Measurements from ENCODE around the gene MAD2L1BP.
"Not testable (repeated sequence)": the region's sequence is repeated elsewhere in the genome, so short reads cannot be mapped to it uniquely, and the experiment has no call there.

Gene MAD2L1BP

DNA sequence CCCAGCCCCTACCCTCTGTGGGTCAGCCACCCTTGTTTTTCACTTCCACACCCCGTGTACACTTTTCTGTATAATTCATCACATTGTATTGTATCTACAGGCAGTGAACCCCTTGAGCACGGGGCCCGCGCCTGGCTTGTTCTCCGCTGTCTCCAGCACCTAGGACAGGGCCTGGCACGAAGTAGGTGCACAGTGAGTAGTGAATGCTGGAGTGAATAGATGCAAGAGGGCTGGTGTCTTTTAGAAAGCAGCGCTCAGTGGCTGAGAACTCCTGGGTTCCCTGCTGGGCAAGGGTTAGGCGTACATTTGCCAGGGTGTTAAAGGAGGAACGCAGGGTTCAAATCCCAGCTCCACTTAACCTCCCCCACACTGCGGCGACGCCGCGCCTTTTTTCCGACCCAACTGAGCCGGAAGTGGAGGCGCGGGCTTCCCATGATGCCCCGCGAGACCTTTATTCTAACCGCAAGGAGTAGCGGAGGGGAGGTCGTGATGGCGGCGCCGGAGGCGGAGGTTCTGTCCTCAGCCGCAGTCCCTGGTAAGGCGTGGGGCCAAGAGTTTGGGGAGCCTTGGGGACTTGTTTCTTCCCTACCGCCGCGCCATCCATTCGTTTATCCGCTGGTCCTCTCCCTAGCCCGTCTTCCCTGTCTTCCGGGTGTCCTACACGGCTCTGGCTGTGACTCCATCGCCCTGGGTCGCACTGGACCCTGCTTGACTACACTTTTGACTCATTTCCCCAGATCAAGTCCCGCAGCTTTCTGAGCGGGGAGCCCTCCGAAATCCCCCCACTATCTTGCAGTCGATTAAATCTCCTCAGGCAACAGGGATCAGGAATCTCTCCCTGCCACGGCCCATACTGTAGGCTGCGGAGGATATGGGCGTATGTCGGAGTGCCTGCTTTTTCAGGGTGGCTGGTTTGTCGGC lies at the start of gene MAD2L1BP:
Gene MAD2L1BP (plus strand): TSS at position 454 of the 921 bp plus-strand sequence. CDS start 36 bp downstream, at position 490.
- no peaks in the 10 kb centered on the region for H3K27me3 ChIP-seq (ENCODE audit: insufficient read depth, low read length)
- H3K27ac ChIP-seq (ENCODE audit: low read depth, low read length) = no peak within 1 kb of the TSS
- peak within 1 kb of the TSS; percentile 94 for H3K4me3 ChIP-seq (ENCODE audit: low read depth, low read length)
- peaks cover 10% of the 10 kb centered on the region; the same call in 1 of the 2 replicates for H3K36me3 ChIP-seq (ENCODE audit: insufficient read depth, low read length)
- H2AFZ ChIP-seq (ENCODE audit: low read length, unreplicated experiment) = peak within 1 kb of the TSS; percentile 77
- peaks cover 33% of the 10 kb centered on the region for H3K79me2 ChIP-seq (ENCODE audit: control insufficient read depth, insufficient read depth, low read length, unreplicated experiment)
- H3K4me1 ChIP-seq (ENCODE audit: control insufficient read depth, insufficient read depth, low read length, unreplicated experiment) = peaks cover 18% of the 10 kb centered on the region

DNA sequence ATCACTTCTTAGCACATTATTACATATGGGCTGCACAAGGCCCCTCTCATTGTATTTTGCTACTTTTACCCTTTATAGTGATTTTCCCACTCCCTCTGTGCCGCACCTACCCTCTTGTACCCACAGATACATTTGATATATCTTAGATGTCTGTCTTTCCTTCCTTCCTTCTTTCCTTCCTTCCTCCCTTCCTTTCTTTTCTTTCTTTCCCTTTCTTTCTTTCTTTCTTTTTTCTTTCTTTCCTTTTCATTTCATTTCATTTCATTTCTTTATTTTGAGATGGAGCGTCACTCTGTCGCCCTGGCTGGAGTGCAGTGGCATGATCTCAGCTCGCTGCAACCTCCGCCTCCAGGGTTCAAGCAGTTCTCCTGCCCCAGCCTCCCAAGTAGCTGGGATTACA lies 47.4 kb upstream of the MAD2L1BP start:
- H3K79me2 ChIP-seq (ENCODE audit: control insufficient read depth, insufficient read depth, low read length, unreplicated experiment) = peaks cover 9% of the 10 kb centered on the region
- H3K36me3 ChIP-seq (ENCODE audit: insufficient read depth, low read length) = peaks cover 44% of the 10 kb centered on the region
- peaks cover 22% of the 10 kb centered on the region for H3K4me1 ChIP-seq (ENCODE audit: control insufficient read depth, insufficient read depth, low read length, unreplicated experiment)
- H3K27ac ChIP-seq (ENCODE audit: low read depth, low read length) = no peak overlapping the region
- no peaks in the 10 kb centered on the region for H3K27me3 ChIP-seq (ENCODE audit: insufficient read depth, low read length)
- H3K4me3 ChIP-seq (ENCODE audit: low read depth, low read length) = no peak overlapping the region
- no peak overlapping the region for H2AFZ ChIP-seq (ENCODE audit: low read length, unreplicated experiment)

DNA sequence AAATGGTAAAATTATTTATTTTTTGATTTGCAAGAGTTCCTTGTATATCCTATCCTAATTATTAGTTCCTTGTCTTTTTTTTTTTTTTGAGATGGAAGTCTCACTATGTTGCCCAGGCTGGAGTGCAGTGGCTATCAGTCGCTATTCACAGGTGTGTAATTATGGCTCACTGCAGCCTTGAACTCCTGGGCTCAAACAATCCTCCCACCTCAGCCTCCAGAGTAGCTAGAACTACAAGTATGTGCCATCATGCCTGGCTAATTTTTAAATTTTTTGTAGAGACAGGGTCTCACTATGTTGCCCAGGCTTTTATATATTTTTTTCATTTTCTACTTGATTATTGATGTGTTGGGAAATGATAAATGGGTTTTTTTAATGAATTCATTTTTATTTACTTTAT lies 46.1 kb upstream of the MAD2L1BP start:
- H3K36me3 ChIP-seq (ENCODE audit: insufficient read depth, low read length) = peaks cover 30% of the 10 kb centered on the region
- H3K27me3 ChIP-seq (ENCODE audit: insufficient read depth, low read length); H3K4me3 ChIP-seq (ENCODE audit: low read depth, low read length); H3K4me1 ChIP-seq (ENCODE audit: control insufficient read depth, insufficient read depth, low read length, unreplicated experiment); H3K79me2 ChIP-seq (ENCODE audit: control insufficient read depth, insufficient read depth, low read length, unreplicated experiment); H2AFZ ChIP-seq (ENCODE audit: low read length, unreplicated experiment); H3K27ac ChIP-seq (ENCODE audit: low read depth, low read length): not testable (repeated sequence)

- H3K4me3 ChIP-seq (ENCODE audit: low read depth, low read length) = no peak overlapping the region
- H3K27ac ChIP-seq (ENCODE audit: low read depth, low read length) = no peak overlapping the region
- peaks cover 5% of the 10 kb centered on the region for H3K79me2 ChIP-seq (ENCODE audit: control insufficient read depth, insufficient read depth, low read length, unreplicated experiment)
- H2AFZ ChIP-seq (ENCODE audit: low read length, unreplicated experiment) = no peak overlapping the region
- no peaks in the 10 kb centered on the region for H3K4me1 ChIP-seq (ENCODE audit: control insufficient read depth, insufficient read depth, low read length, unreplicated experiment)
- peaks cover 16% of the 10 kb centered on the region for H3K36me3 ChIP-seq (ENCODE audit: insufficient read depth, low read length)
- H3K27me3 ChIP-seq (ENCODE audit: insufficient read depth, low read length) = no peaks in the 10 kb centered on the region
These were observed 41.7 kb upstream of the MAD2L1BP start for GRCh38 chr6:43593938-43594337.

DNA sequence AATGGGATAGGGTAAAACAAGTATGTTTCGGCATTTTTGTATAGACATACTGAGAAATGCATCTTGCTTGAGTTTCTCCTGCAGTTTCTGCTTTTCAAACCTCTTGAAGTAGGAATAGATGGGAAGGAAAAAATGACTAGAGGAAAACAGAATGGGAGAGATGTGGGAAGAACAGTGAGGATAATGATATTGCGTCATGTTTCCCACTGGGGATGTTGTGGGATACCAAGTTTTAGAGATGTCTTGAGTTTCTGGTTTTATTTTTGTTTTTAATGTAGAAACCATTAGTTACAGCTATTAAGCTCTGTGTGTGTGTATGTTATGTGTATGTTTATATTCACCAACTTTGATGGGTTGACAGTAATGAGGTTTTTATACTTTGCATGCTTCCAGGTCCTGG lies 35.0 kb upstream of the MAD2L1BP start:
- H3K27ac ChIP-seq (ENCODE audit: low read depth, low read length) = no peak overlapping the region
- peaks cover 16% of the 10 kb centered on the region for H3K4me1 ChIP-seq (ENCODE audit: control insufficient read depth, insufficient read depth, low read length, unreplicated experiment)
- H3K36me3 ChIP-seq (ENCODE audit: insufficient read depth, low read length) = peaks cover 16% of the 10 kb centered on the region; the same call in 1 of the 2 replicates
- H3K4me3 ChIP-seq (ENCODE audit: low read depth, low read length) = no peak overlapping the region
- no peaks in the 10 kb centered on the region for H3K79me2 ChIP-seq (ENCODE audit: control insufficient read depth, insufficient read depth, low read length, unreplicated experiment)
- H2AFZ ChIP-seq (ENCODE audit: low read length, unreplicated experiment) = no peak overlapping the region
- H3K27me3 ChIP-seq (ENCODE audit: insufficient read depth, low read length) = no peaks in the 10 kb centered on the region

GRCh38 chr6:43604174-43604573 lies 31.5 kb upstream of the MAD2L1BP start:
- Histone ChIP-seq H3K79me2 (ENCODE audit: control insufficient read depth, insufficient read depth, low read length, unreplicated experiment) (peaks cover 2% of the 10 kb centered on the region), H3K4me1 (ENCODE audit: control insufficient read depth, insufficient read depth, low read length, unreplicated experiment) (peaks cover 16% of the 10 kb centered on the region), H3K27ac (ENCODE audit: low read depth, low read length) (peak overlapping the region; percentile 47), H3K27me3 (ENCODE audit: insufficient read depth, low read length) (no peaks in the 10 kb centered on the region), H2AFZ (ENCODE audit: low read length, unreplicated experiment) (no peak overlapping the region), H3K4me3 (ENCODE audit: low read depth, low read length) (no peak overlapping the region), H3K36me3 (ENCODE audit: insufficient read depth, low read length) (peaks cover 14% of the 10 kb centered on the region)

GRCh38 chr6:43606019-43606418 lies 29.6 kb upstream of the MAD2L1BP start:
- H3K27ac ChIP-seq (ENCODE audit: low read depth, low read length) = no peak overlapping the region
- no peak overlapping the region for H3K4me3 ChIP-seq (ENCODE audit: low read depth, low read length)
- H3K79me2 ChIP-seq (ENCODE audit: control insufficient read depth, insufficient read depth, low read length, unreplicated experiment) = peaks cover 2% of the 10 kb centered on the region
- no peak overlapping the region for H2AFZ ChIP-seq (ENCODE audit: low read length, unreplicated experiment)
- peaks cover 23% of the 10 kb centered on the region for H3K36me3 ChIP-seq (ENCODE audit: insufficient read depth, low read length)
- H3K27me3 ChIP-seq (ENCODE audit: insufficient read depth, low read length) = no peaks in the 10 kb centered on the region
- peaks cover 16% of the 10 kb centered on the region for H3K4me1 ChIP-seq (ENCODE audit: control insufficient read depth, insufficient read depth, low read length, unreplicated experiment)

- no peak overlapping the region for H3K4me3 ChIP-seq (ENCODE audit: low read depth, low read length)
- H3K36me3 ChIP-seq (ENCODE audit: insufficient read depth, low read length) = peaks cover 26% of the 10 kb centered on the region
These were observed 27.3 kb upstream of the MAD2L1BP start for GRCh38 chr6:43608310-43608763.

GRCh38 chr6:43608807-43609206 lies 26.8 kb upstream of the MAD2L1BP start:
- peaks cover 20% of the 10 kb centered on the region for H3K4me1 ChIP-seq (ENCODE audit: control insufficient read depth, insufficient read depth, low read length, unreplicated experiment)
- H3K4me3 ChIP-seq (ENCODE audit: low read depth, low read length) = no peak overlapping the region
- peaks cover 2% of the 10 kb centered on the region for H3K79me2 ChIP-seq (ENCODE audit: control insufficient read depth, insufficient read depth, low read length, unreplicated experiment)
- no peak overlapping the region for H3K27ac ChIP-seq (ENCODE audit: low read depth, low read length)
- no peak overlapping the region for H2AFZ ChIP-seq (ENCODE audit: low read length, unreplicated experiment)
- H3K27me3 ChIP-seq (ENCODE audit: insufficient read depth, low read length) = no peaks in the 10 kb centered on the region
- H3K36me3 ChIP-seq (ENCODE audit: insufficient read depth, low read length) = peaks cover 31% of the 10 kb centered on the region

More at GRCh38 chr6:43608310-43608763, 27.3 kb upstream of the MAD2L1BP start:
- Histone ChIP-seq H3K27me3 (ENCODE audit: insufficient read depth, low read length) (no peaks in the 10 kb centered on the region), H3K79me2 (ENCODE audit: control insufficient read depth, insufficient read depth, low read length, unreplicated experiment) (peaks cover 2% of the 10 kb centered on the region), H3K4me1 (ENCODE audit: control insufficient read depth, insufficient read depth, low read length, unreplicated experiment) (peaks cover 22% of the 10 kb centered on the region), H2AFZ (ENCODE audit: low read length, unreplicated experiment) (no peak overlapping the region), H3K27ac (ENCODE audit: low read depth, low read length) (no peak overlapping the region)

GRCh38 chr6:43609402-43609801 lies 26.2 kb upstream of the MAD2L1BP start:
- no peak overlapping the region for H3K27ac ChIP-seq (ENCODE audit: low read depth, low read length)
- H3K4me3 ChIP-seq (ENCODE audit: low read depth, low read length) = no peak overlapping the region
- peaks cover 36% of the 10 kb centered on the region for H3K36me3 ChIP-seq (ENCODE audit: insufficient read depth, low read length)
- H3K79me2 ChIP-seq (ENCODE audit: control insufficient read depth, insufficient read depth, low read length, unreplicated experiment) = peaks cover 2% of the 10 kb centered on the region
- no peaks in the 10 kb centered on the region for H3K27me3 ChIP-seq (ENCODE audit: insufficient read depth, low read length)
- H3K4me1 ChIP-seq (ENCODE audit: control insufficient read depth, insufficient read depth, low read length, unreplicated experiment) = peaks cover 14% of the 10 kb centered on the region
- no peak overlapping the region for H2AFZ ChIP-seq (ENCODE audit: low read length, unreplicated experiment)

DNA sequence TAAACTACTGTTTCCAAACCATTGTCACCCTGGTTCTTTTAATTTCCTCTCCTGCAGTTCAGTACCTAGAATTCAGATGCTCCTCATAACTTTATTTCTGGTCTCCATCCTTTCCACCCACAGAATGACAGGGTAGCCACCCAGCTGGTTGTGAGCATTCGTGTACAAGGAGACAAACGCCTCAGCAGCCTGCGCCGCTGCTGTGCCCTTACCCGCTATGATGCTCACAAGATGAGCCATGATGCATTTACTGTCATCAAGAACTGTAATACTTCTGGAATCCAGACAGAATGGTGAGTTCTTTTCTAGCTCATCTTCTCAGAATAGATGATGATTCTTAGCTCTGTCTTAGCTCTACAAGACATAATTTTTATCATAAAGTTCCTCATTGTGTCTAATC lies 25.2 kb upstream of the MAD2L1BP start:
- peaks cover 2% of the 10 kb centered on the region for H3K79me2 ChIP-seq (ENCODE audit: control insufficient read depth, insufficient read depth, low read length, unreplicated experiment)
- no peaks in the 10 kb centered on the region for H3K27me3 ChIP-seq (ENCODE audit: insufficient read depth, low read length)
- no peak overlapping the region for H3K27ac ChIP-seq (ENCODE audit: low read depth, low read length)
- peaks cover 28% of the 10 kb centered on the region for H3K36me3 ChIP-seq (ENCODE audit: insufficient read depth, low read length)
- no peak overlapping the region for H3K4me3 ChIP-seq (ENCODE audit: low read depth, low read length)
- no peak overlapping the region for H2AFZ ChIP-seq (ENCODE audit: low read length, unreplicated experiment)
- H3K4me1 ChIP-seq (ENCODE audit: control insufficient read depth, insufficient read depth, low read length, unreplicated experiment) = peaks cover 8% of the 10 kb centered on the region

Data from ACC112 (cell line).